K562 (cell line): Measurements from ENCODE around the gene AK2. TPM values are rescaled to one million over a fixed set of nuclear protein-coding genes. Genes with fewer than 3 reads are reported as not detected.

Experiments
- AFF1 ChIP-seq, 2 experiments: fragments of 450-650 bp; IDR thresholded peaks; 2 replicates each; pipeline ENCODE4 v1.6.1; 2018; ENCODE audit warnings: mild to moderate bottlenecking in 2 of 2, low read depth in 1 of 2; ENCODE audit not compliant: partially characterized antibody in 2 of 2
- ARID2 ChIP-seq: fragments of 450-650 bp; IDR thresholded peaks from 2 replicates; pipeline ENCODE4 v1.6.1; 2017; ENCODE audit warnings: antibody characterized with exemption, mild to moderate bottlenecking
- ATF2 ChIP-seq: sonication (generic); formaldehyde crosslinking; IDR thresholded peaks from 2 replicates; pipeline ENCODE4 v1.8.1; 2022; ENCODE audit warnings: missing genetic modification reagents
- NR2F6 ChIP-seq: fragments of 450-650 bp; formaldehyde crosslinking; IDR thresholded peaks from 2 replicates; pipeline ENCODE4 v1.4.0; 2020; ENCODE audit warnings: mild to moderate bottlenecking
- PML ChIP-seq: IDR thresholded peaks from 2 replicates; pipeline ENCODE4 v1.6.1; 2012; ENCODE audit warnings: low read length, inconsistent platforms
- RERE ChIP-seq: sonication (generic); formaldehyde crosslinking; IDR thresholded peaks from 2 replicates; pipeline ENCODE4 v1.8.0; 2023; ENCODE audit warnings: missing genetic modification reagents, mild to moderate bottlenecking, borderline replicate concordance
- TSHZ1 ChIP-seq: fragments of 250-450 bp; sonication (Bioruptor Pico); IDR thresholded peaks from 2 replicates; pipeline ENCODE4 v1.4.0; 2020; ENCODE audit warnings: mild to moderate bottlenecking, moderate library complexity
- polyA plus RNA-seq, 8 experiments: library from polyadenylated mRNA; depleted of rRNA in 4 of 8; stranded (reverse) in 5 of 8; unstranded in 3 of 8; fragments of >200 nt; fragmentation: Nextera tagmentation in 2 of 8; fragmentation: Illumina TruSeq in 1 of 8; extraction: Ambion mirVana in 2 of 8; extraction: Trizol in 1 of 8; gene quantifications; 2 replicates each; pipeline versions ENCODE4 v1.2.1 to v1.2.3, GENCODE V29; 2011 to 2014; ENCODE audit warnings: inconsistent platforms in 1 of 8, missing spikeins in 1 of 8
- total RNA-seq, 7 experiments: library from RNA; depleted of rRNA in 6 of 7; stranded (reverse); fragments of >200 nt in 6 of 7; fragmentation: Illumina TruSeq in 2 of 7; extraction: Trizol in 2 of 7; gene quantifications; 2 replicates each; pipeline versions ENCODE4 v1.2.1 to v1.2.3, GENCODE V29; 2011 to 2021; ENCODE audit warnings: low replicate concordance in 1 of 7
- TF ChIP-seq, protein P1 (sequence below): fragments of 200-400 bp; formaldehyde crosslinking; IDR thresholded peaks from 2 replicates; pipeline ENCODE4 v1.6.1; 2017; ENCODE audit warnings: mild to moderate bottlenecking, low read depth, low read length, moderate library complexity

Gene AK2
- total and polyA plus RNA-seq, 9 of the 15 experiments (the other 6 are each of a cell fraction or from before 2014, with no cell fraction given) = 105 to 1,050 (median 509) TPM

GRCh38 chr1:33055210-33056008, 18.7 kb upstream of the AK2 start (continued):
- no peak for TF ChIP-seq NR2F6 (CRISPR knock-in tag)
- TF ChIP-seq PML = 0 out of 2 replicates have a peak, but pooled peaks have one; percentile 26
- TF ChIP-seq AFF1 (IDR thresholded peaks at IDR 0.05; ENCODE audit: low read depth in 1 of 2, partially characterized antibody in 2 of 2) = peak in 1 of 2 experiments; percentile 50
- TF ChIP-seq ARID2 = no peak
- no peak for TF ChIP-seq RERE (CRISPR knock-in tag)
- TF ChIP-seq TSHZ1 (CRISPR knock-in tag) = no peak
- TF ChIP-seq ATF2 (CRISPR knock-in tag) = no peak
- TF ChIP-seq, protein P1, sequence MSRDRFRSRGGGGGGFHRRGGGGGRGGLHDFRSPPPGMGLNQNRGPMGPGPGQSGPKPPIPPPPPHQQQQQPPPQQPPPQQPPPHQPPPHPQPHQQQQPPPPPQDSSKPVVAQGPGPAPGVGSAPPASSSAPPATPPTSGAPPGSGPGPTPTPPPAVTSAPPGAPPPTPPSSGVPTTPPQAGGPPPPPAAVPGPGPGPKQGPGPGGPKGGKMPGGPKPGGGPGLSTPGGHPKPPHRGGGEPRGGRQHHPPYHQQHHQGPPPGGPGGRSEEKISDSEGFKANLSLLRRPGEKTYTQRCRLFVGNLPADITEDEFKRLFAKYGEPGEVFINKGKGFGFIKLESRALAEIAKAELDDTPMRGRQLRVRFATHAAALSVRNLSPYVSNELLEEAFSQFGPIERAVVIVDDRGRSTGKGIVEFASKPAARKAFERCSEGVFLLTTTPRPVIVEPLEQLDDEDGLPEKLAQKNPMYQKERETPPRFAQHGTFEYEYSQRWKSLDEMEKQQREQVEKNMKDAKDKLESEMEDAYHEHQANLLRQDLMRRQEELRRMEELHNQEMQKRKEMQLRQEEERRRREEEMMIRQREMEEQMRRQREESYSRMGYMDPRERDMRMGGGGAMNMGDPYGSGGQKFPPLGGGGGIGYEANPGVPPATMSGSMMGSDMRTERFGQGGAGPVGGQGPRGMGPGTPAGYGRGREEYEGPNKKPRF = no peak
